GM19351 (cell line): ENCODE data around the gene BAIAP2L2.
"Not testable (repeated sequence)": the region's sequence is repeated elsewhere in the genome, so short reads cannot be mapped to it uniquely, and the experiment has no call there.

Experiments
- ATAC-seq: cut with Tn5 transposase; IDR thresholded peaks from one replicate; pipeline ENCODE4 v1.9.1; 2021; ENCODE audit warnings: mild to moderate bottlenecking, moderate library complexity; ENCODE audit not compliant: unreplicated experiment

BAIAP2L2 gene

GRCh38 chr22:38041760-38042487, 68.6 kb downstream of the BAIAP2L2 start:
- ATAC-seq, result no peak

GRCh38 chr22:38040953-38041759, 69.3 kb downstream of the BAIAP2L2 start:
- ATAC-seq, result no peak

- ATAC-seq, result no peak
Measured at GRCh38 chr22:38038890-38039812, 71.3 kb downstream of the BAIAP2L2 start.

- ATAC-seq, result no peak
Measured at GRCh38 chr22:38038426-38038825, 72.1 kb downstream of the BAIAP2L2 start.

GRCh38 chr22:38037367-38038150, 72.9 kb downstream of the BAIAP2L2 start:
- not testable (repeated sequence) for ATAC-seq

- ATAC-seq, result no peak
Measured at GRCh38 chr22:38036392-38037062, 74.0 kb downstream of the BAIAP2L2 start.

- ATAC-seq, result no peak
Measured at GRCh38 chr22:38035530-38035885, 75.0 kb downstream of the BAIAP2L2 start.
